AG04449 (cell line): ENCODE data around the gene PNPLA6.

Experiments used
- CTCF ChIA-PET: fragments of 350-600 bp; formaldehyde crosslinking; extraction: SDS; loops from one replicate; lab custom pipeline; 2021; ENCODE audit warnings: antibody characterized with exemption; lab: Yijun Ruan, JAX
- POLR2A ChIA-PET: fragments of 400-600, 350-600 bp; formaldehyde crosslinking; extraction: SDS; loops from one replicate; lab custom pipeline; 2020; ENCODE audit warnings: antibody characterized with exemption, inconsistent platforms; lab: Yijun Ruan, JAX
- DNase-seq: peaks from one replicate; pipeline ENCODE4 v3.0.0-alpha.2; 2010; ENCODE audit warnings: low read depth, low spot score
- H3K4me3 ChIP-seq: 2 replicates; pipeline ENCODE4 v1.5.1; 2011; ENCODE audit warnings: low read depth, mild to moderate bottlenecking, control low read depth, low read length
- CTCF ChIP-seq: IDR thresholded peaks from one replicate; pipeline ENCODE4 v1.5.1; 2011; ENCODE audit warnings: mild to moderate bottlenecking, moderate library complexity, low read length, control low read depth, inconsistent platforms; ENCODE audit not compliant: insufficient read depth; ENCODE audit errors: missing control alignments

The PNPLA6 gene

GRCh38 chr19:7505288-7505681 lies 30.2 kb upstream of the PNPLA6 start:
- CTCF ChIA-PET: interaction anchor here (2.1 kb wide), 1 partner anchor 8 kb away, joined by 11 read pairs; a partner anchor contains a TSS
- DNase-seq: no peak
- POLR2A ChIA-PET: no interaction called here
- TF ChIP-seq CTCF: no peak
- no peak overlapping the region for H3K4me3 ChIP-seq

GRCh38 chr19:7505682-7506384 lies 29.7 kb upstream of the PNPLA6 start:
- no peak overlapping the region for H3K4me3 ChIP-seq
- DNase-seq: no peak
- TF ChIP-seq CTCF: no peak
- CTCF ChIA-PET: interaction anchor here (2.1 kb wide), 1 partner anchor 9 kb away, joined by 11 read pairs; a partner anchor contains a TSS
- POLR2A ChIA-PET: interaction anchor here (0.7 kb wide), 1 partner anchor 308 kb away, joined by 3 read pairs; no protein-coding TSS in a partner anchor

DNA sequence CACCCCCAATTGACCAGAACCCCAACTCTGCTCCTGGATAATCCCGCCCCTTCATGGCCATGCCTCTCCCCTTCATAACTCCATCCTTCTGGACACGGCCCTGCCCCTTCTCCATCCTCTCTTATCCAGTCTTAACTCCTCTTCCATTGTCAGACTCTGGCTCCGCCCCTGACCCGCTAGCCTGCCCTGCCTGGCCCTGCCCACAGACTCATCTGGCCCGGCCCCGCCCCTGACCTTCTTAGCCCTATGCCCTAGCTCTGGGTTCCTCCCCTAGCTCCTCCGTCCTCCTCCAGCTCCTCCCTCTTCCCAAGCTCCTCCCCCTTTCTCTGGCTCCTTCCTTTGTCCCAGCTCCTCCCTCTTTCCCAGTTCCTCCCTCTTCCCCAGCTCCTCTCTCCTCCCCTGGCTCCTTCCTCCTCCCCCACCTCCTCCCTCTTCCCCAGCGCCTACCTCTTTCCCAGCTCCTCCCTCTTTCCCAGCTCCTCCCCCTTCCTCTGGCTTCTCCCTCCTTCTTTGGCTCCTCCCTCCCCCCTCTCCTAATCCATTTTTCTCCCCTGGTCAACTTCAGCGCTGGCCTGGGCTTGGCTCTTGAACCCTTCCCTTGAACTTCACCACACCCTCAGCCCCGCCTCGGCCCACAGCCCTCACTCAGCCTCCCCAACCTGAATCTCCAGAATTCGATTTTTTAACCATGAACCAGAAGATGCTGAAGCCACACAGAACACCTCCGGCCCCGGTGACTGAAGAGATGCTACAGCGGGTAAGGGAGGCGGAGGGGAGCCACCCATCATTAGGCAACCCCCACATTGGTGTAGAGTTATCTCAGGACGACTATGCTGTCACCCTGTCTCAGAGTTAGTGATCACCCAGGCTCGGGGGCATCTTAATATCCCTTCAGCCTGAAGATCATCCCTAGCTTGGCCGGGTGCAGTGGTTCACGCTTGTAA lies 28.9 kb upstream of the PNPLA6 start:
- no peak for DNase-seq
- no peak for TF ChIP-seq CTCF
- H3K4me3 ChIP-seq: no peak overlapping the region
- POLR2A ChIA-PET: interaction anchor here (0.7 to 1.4 kb wide), 2 partner anchors 10 to 309 kb away, joined by 3 to 4 read pairs; partner anchors contain the start of gene ZNF358
- CTCF ChIA-PET: interaction anchor here (0.9 to 2.1 kb wide), 3 partner anchors 10 to 152 kb away, joined by 3 to 11 read pairs (median 3); a partner anchor contains a TSS

DNA sequence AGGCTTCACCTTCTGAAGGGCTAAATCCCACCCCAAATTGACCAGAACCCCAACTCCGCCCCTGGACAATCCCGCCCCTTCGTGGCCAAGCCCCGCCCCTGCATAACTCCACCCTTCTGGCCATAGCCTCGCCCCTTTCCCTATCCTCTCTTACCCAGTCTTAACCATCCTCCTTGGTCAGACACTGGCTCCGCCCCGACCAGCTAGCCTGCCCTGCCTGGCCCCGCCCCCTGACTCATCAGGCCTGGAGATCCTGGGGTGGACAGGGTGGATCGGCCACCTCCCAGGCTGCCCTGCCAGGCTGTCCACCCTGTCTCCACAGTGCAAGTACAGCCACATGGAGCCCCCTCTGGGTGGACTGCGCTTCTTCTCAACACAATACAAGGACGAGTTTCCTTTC lies 27.6 kb upstream of the PNPLA6 start:
- CTCF ChIA-PET: interaction anchor here (2.0 kb wide), 1 partner anchor 11 kb away, joined by 7 read pairs; a partner anchor contains a TSS
- TF ChIP-seq CTCF: no peak
- no peak overlapping the region for H3K4me3 ChIP-seq
- no peak for DNase-seq
- POLR2A ChIA-PET: interaction anchor here (1.4 kb wide), 1 partner anchor 9 kb away, joined by 4 read pairs; the partner anchor contains the start of gene ZNF358

GRCh38 chr19:7509625-7510024 lies 25.9 kb upstream of the PNPLA6 start:
- no peak for DNase-seq
- H3K4me3 ChIP-seq: no peak overlapping the region
- ChIA-PET POLR2A (no interaction called here), CTCF (interaction anchor here (2.0 kb wide), 1 partner anchor 12 kb away, joined by 7 read pairs; a partner anchor contains a TSS)
- TF ChIP-seq CTCF: no peak
